GM12878 (cell line): ENCODE measurements around the gene PAF1. TPM values are rescaled to one million over a fixed set of nuclear protein-coding genes. Genes with fewer than 3 reads are reported as not detected.
"Not testable (repeated sequence)": the region's sequence is repeated elsewhere in the genome, so short reads cannot be mapped to it uniquely, and the experiment has no call there.

Source experiments
- ATAC-seq: fragments of 200-7000 bp; cut with Tn5 transposase; 3 replicates; pipeline ENCODE4 v1.9.1; 2020; ENCODE audit warnings: mild to moderate bottlenecking, moderate library complexity
- BruUV-seq: library from RNA; stranded (reverse); fragments of 400-500 nt; replicated peaks from 2 replicates; lab custom pipeline; 2021; lab: Mats Ljungman, UMichigan
- CTCF ChIA-PET: fragments of 300-600 bp; sonication (Branson Sonifier 250); formaldehyde crosslinking; extraction: SDS; loops from one replicate; lab custom pipeline; 2021; ENCODE audit warnings: inconsistent platforms; lab: Yijun Ruan, JAX
- POLR2A ChIA-PET: fragments of 350-600 bp; formaldehyde crosslinking; extraction: SDS; loops from one replicate; lab custom pipeline; 2021; ENCODE audit warnings: inconsistent platforms; lab: Charles Lee
- RAD21 ChIA-PET: fragments of 300-600 bp; sonication (Branson Sonifier 250); formaldehyde crosslinking; loops from one replicate; lab custom pipeline; 2023; ENCODE audit warnings: antibody characterized with exemption; ENCODE audit not compliant: unreplicated experiment; lab: Charles Lee
- SMC1A ChIA-PET: fragments of 300-600 bp; sonication (Branson Sonifier 250); formaldehyde crosslinking; loops from one replicate; lab custom pipeline; 2023; ENCODE audit not compliant: unreplicated experiment, uncharacterized antibody; lab: Charles Lee
- DNase-seq: peaks from one replicate; pipeline ENCODE4 v3.0.0-alpha.2; 2011; ENCODE audit warnings: low read depth, low spot score
- FAIRE-seq: peaks from 3 replicates; lab custom pipeline; 2011; peaks lifted over from hg19 to GRCh38; lab: Jason Lieb, UNC
- H2AFZ ChIP-seq: 2 replicates; pipeline ENCODE4 v1.6.0; 2011; ENCODE audit warnings: low read depth, low read length, control low read depth; ENCODE audit not compliant: control insufficient read depth
- H3K27ac ChIP-seq: 2 replicates; pipeline ENCODE4 v1.5.1; 2011; ENCODE audit warnings: control low read depth; ENCODE audit not compliant: control insufficient read depth, insufficient read depth
- H3K27me3 ChIP-seq, 2 experiments: replicated peaks in 1 of 2; 2 replicates each; pipeline versions ENCODE4 v1.6.0 to v1.6.1; 2011; ENCODE audit warnings: low read length in 1 of 2; ENCODE audit not compliant: control insufficient read depth in 2 of 2, insufficient read depth in 2 of 2
- H3K36me3 ChIP-seq, 2 experiments: 2 replicates each; pipeline ENCODE4 v1.5.1; 2011; ENCODE audit warnings: low read length in 1 of 2; ENCODE audit not compliant: control insufficient read depth in 2 of 2, insufficient read depth in 2 of 2
- H3K4me1 ChIP-seq: 2 replicates; pipeline ENCODE4 v1.6.1; 2011; ENCODE audit warnings: mild to moderate bottlenecking, low read length, moderate library complexity, mixed read lengths; ENCODE audit not compliant: control insufficient read depth, insufficient read depth
- H3K4me2 ChIP-seq: 2 replicates; pipeline ENCODE4 v1.6.0; 2011; ENCODE audit warnings: control low read depth; ENCODE audit not compliant: control insufficient read depth, insufficient read depth
- H3K4me3 ChIP-seq: fragments of 200-600 bp; sonication (generic); 2 replicates; pipeline ENCODE4 v1.5.1; 2016
- H3K79me2 ChIP-seq: 2 replicates; pipeline ENCODE4 v1.6.0; 2011; ENCODE audit warnings: low read length; ENCODE audit not compliant: control insufficient read depth, insufficient read depth
- H3K9ac ChIP-seq: 2 replicates; pipeline ENCODE4 v1.8.0; 2011; ENCODE audit warnings: low read length, control low read depth, mixed read lengths; ENCODE audit not compliant: control insufficient read depth, insufficient read depth
- H3K9me3 ChIP-seq: replicated peaks from 3 replicates; pipeline ENCODE4 v1.5.1; 2011; ENCODE audit warnings: mild to moderate bottlenecking, low read length; ENCODE audit not compliant: control insufficient read depth, insufficient read depth
- H4K20me1 ChIP-seq: 2 replicates; pipeline ENCODE4 v1.6.0; 2011; ENCODE audit not compliant: control insufficient read depth, insufficient read depth
- ASH2L ChIP-seq: fragments of 300-600, 200-600 bp; sonication (generic); IDR thresholded peaks from 2 replicates; pipeline ENCODE4 v1.6.1; 2017; ENCODE audit warnings: low read depth, mild to moderate bottlenecking, borderline replicate concordance
- ATF2 ChIP-seq: IDR thresholded peaks from 2 replicates; pipeline ENCODE4 v1.6.1; 2012; ENCODE audit warnings: low read length, inconsistent platforms
- JUND ChIP-seq: IDR thresholded peaks from 2 replicates; pipeline ENCODE4 v1.6.1; 2012; ENCODE audit warnings: low read depth, mild to moderate bottlenecking, low read length, improper control_type of control experiment, moderate library complexity
- KAT2A ChIP-seq: conservative IDR thresholded peaks from 2 replicates; pipeline ENCODE4 v1.6.1; 2011; ENCODE audit warnings: low read depth, low read length; ENCODE audit not compliant: control insufficient read depth
- RELA ChIP-seq: fragments of 450-650 bp; IDR thresholded peaks from 2 replicates; pipeline ENCODE4 v1.8.0; 2014; ENCODE audit warnings: borderline replicate concordance; ENCODE audit not compliant: partially characterized antibody
- TARDBP ChIP-seq: IDR thresholded peaks from 2 replicates; pipeline ENCODE4 v1.6.1; 2016; ENCODE audit warnings: borderline replicate concordance
- ZBTB40 ChIP-seq: fragments of 450-650 bp; IDR thresholded peaks from 2 replicates; pipeline ENCODE4 v1.6.1; 2016; ENCODE audit warnings: mild to moderate bottlenecking, moderate library complexity, borderline replicate concordance
- ZNF274 ChIP-seq: IDR thresholded peaks from one replicate; pipeline ENCODE4 v1.8.0; 2011; ENCODE audit not compliant: insufficient read length, insufficient read depth
- WGBS: methylation state at CpG from one replicate; pipeline ENCODE4 v1.1.6; 2016; ENCODE audit warnings: low lambda C conversion rate; ENCODE audit not compliant: insufficient replicate concordance, insufficient coverage; ENCODE audit errors: missing lambda C conversion rate; 5-methylcytosine and 5-hydroxymethylcytosine counted together
- in situ Hi-C: fragments of 300-500 bp; cut with MboI; formaldehyde crosslinking; loops from 9 replicates; pipeline ENCODE4 v1.14.3; 2018; ENCODE audit warnings: mixed read lengths
- intact Hi-C: fragments of 100-400 bp; cut with micrococcal nuclease; formaldehyde crosslinking; loops from one replicate; pipeline ENCODE4 v1.14.2; 2022; ENCODE audit not compliant: unreplicated experiment
- polyA plus RNA-seq, 11 experiments: library from polyadenylated mRNA; depleted of rRNA in 4 of 11; unstranded in 6 of 11; stranded (reverse) in 5 of 11; fragments of >200 nt; fragmentation: Nextera tagmentation in 4 of 11; fragmentation: Illumina TruSeq in 1 of 11; extraction: Ambion mirVana in 4 of 11; extraction: Trizol in 1 of 11; gene quantifications; 1 replicate in 1 of 11; 2 replicates in 10 of 11; pipeline versions ENCODE4 v1.2.1 to v1.2.3, GENCODE V29; 2011 to 2016; ENCODE audit warnings: inconsistent platforms in 2 of 11, missing spikeins in 2 of 11, low read depth in 1 of 11
- total RNA-seq, 4 experiments: library from RNA; depleted of rRNA in 3 of 4; stranded (reverse); fragments of >200 nt in 3 of 4; fragmentation: Illumina TruSeq in 1 of 4; extraction: Trizol in 1 of 4; gene quantifications; 2 replicates each; pipeline versions ENCODE4 v1.2.1 to v1.2.3, GENCODE V29; 2013 to 2021

PAF1 gene
- total and polyA plus RNA-seq, 10 of the 15 experiments (the other 5 are each of a cell fraction or from before 2014, with no cell fraction given): 1.7 to 45.8 (median 39.6) TPM

- H3K27ac ChIP-seq, POLR2A ChIA-PET, H3K9me3 ChIP-seq, H3K79me2 ChIP-seq, in situ Hi-C loops, H3K27me3 ChIP-seq, H2AFZ ChIP-seq, H3K9ac ChIP-seq, ATAC-seq, H3K4me3 ChIP-seq, BruUV-seq, DNase-seq, H4K20me1 ChIP-seq, intact Hi-C loops, RAD21 ChIA-PET, H3K4me1 ChIP-seq, CTCF ChIA-PET, H3K4me2 ChIP-seq, FAIRE-seq, SMC1A ChIA-PET: not testable (repeated sequence)
- WGBS: 94% methylated on average over 3 of the region's 4 CpGs
- peaks cover 12 to 23% of the 10 kb centered on the region in 2 experiments; a peak in 3 of 4 replicates for H3K36me3 ChIP-seq
Measured at GRCh38 chr19:39379366-39379765, 11.5 kb downstream of the PAF1 start.

GRCh38 chr19:39377373-39378362, 13.2 kb downstream of the PAF1 start:
- 96% methylated on average over 16 of the region's 18 CpGs for WGBS
- FAIRE-seq (no peak), ATAC-seq (no peak), DNase-seq (no peak)
- ChIA-PET CTCF (no interaction called here), POLR2A (no interaction called here), RAD21 (no interaction called here), SMC1A (no interaction called here)
- intact Hi-C loops: no loop called here
- Histone ChIP-seq H4K20me1 (no peaks in the 10 kb centered on the region), H2AFZ (no peak overlapping the region), H3K36me3 (peaks cover 16 to 23% of the 10 kb centered on the region in 2 experiments; a peak in 3 of 4 replicates), H3K27me3 (no peaks in the 10 kb centered on the region), H3K4me3 (no peak overlapping the region), H3K4me2 (no peak overlapping the region), H3K27ac (no peak overlapping the region), H3K79me2 (no peaks in the 10 kb centered on the region), H3K9me3 (no peaks in the 10 kb centered on the region), H3K9ac (no peak overlapping the region), H3K4me1 (no peaks in the 10 kb centered on the region)
- in situ Hi-C loops: no loop called here
- BruUV-seq: no TSS peak
- no peak for TF ChIP-seq KAT2A
- TF ChIP-seq JUND: no peak
- no peak for TF ChIP-seq ZBTB40
- TF ChIP-seq ZNF274: no peak
- no peak for TF ChIP-seq ASH2L
- no peak for TF ChIP-seq TARDBP
- TF ChIP-seq ATF2: no peak
- no peak for TF ChIP-seq RELA
